SU-DHL-6 (cell line): ENCODE measurements around the gene HS6ST3.

Source experiments
- H2AFZ ChIP-seq: fragments of 200-600 bp; sonication (generic); 2 replicates; pipeline ENCODE4 v1.6.1; 2014; ENCODE audit warnings: low read depth, mild to moderate bottlenecking, moderate library complexity, mixed read lengths, antibody characterized with exemption, low read length; ENCODE audit not compliant: severe bottlenecking
- H3F3A ChIP-seq: fragments of 200-600 bp; shearing (Covaris generic); 2 replicates; pipeline ENCODE4 v1.6.0; 2016; ENCODE audit warnings: antibody characterized with exemption, mild to moderate bottlenecking; ENCODE audit not compliant: insufficient read depth
- H3K27ac ChIP-seq: fragments of 200-600 bp; sonication (generic); 2 replicates; pipeline ENCODE4 v1.5.1; 2016; ENCODE audit warnings: low read depth, mild to moderate bottlenecking, low read length, moderate library complexity, mixed read lengths
- H3K27me3 ChIP-seq: fragments of 200-600 bp; sonication (generic), shearing (Covaris generic); 2 replicates; pipeline ENCODE4 v1.6.0; 2014; ENCODE audit warnings: mild to moderate bottlenecking, low read length
- H3K36me3 ChIP-seq: fragments of 200-600 bp; sonication (generic); 2 replicates; pipeline ENCODE4 v1.6.1; 2014; ENCODE audit warnings: mild to moderate bottlenecking, low read length, mixed read lengths
- H3K4me2 ChIP-seq: fragments of 300-600, 200-600 bp; shearing (Covaris generic), sonication (generic); 2 replicates; pipeline ENCODE4 v1.6.0; 2014; ENCODE audit warnings: low read length, low read depth, mild to moderate bottlenecking; ENCODE audit not compliant: poor library complexity, severe bottlenecking
- H3K4me3 ChIP-seq: fragments of 200-600 bp; sonication (generic); 2 replicates; pipeline ENCODE4 v1.5.1; 2014; ENCODE audit warnings: antibody characterized with exemption, low read length, mild to moderate bottlenecking, mixed read lengths; ENCODE audit not compliant: insufficient read depth, poor library complexity, severe bottlenecking
- H3K79me2 ChIP-seq: fragments of 200-600 bp; sonication (generic); 2 replicates; pipeline ENCODE4 v1.6.1; 2014; ENCODE audit warnings: mild to moderate bottlenecking, low read length, moderate library complexity; ENCODE audit not compliant: insufficient read depth
- H3K9ac ChIP-seq: fragments of 200-600 bp; sonication (generic); 2 replicates; pipeline ENCODE4 v1.7.0; 2014; ENCODE audit warnings: mild to moderate bottlenecking, low read length
- H3K9me2 ChIP-seq: fragments of 200-600 bp; sonication (generic); replicated peaks from 2 replicates; pipeline ENCODE4 v1.6.1; 2014; ENCODE audit warnings: low read length; ENCODE audit not compliant: insufficient read depth
- H3K9me3 ChIP-seq: fragments of 200-600 bp; sonication (generic); 2 replicates; pipeline ENCODE4 v1.6.1; 2014; ENCODE audit warnings: low read length, mixed read lengths; ENCODE audit not compliant: insufficient read depth
- H4K20me1 ChIP-seq: fragments of 200-600 bp; sonication (generic); 2 replicates; pipeline ENCODE4 v1.6.1; 2014; ENCODE audit warnings: low read depth, mild to moderate bottlenecking, antibody characterized with exemption, low read length, moderate library complexity, mixed read lengths
- CTCF ChIP-seq: fragments of 200-600 bp; sonication (generic); IDR thresholded peaks from one replicate; pipeline ENCODE4 v1.5.1; 2017; ENCODE audit warnings: antibody characterized with exemption, mild to moderate bottlenecking, low read length, moderate library complexity; ENCODE audit not compliant: insufficient read depth, poor library complexity, severe bottlenecking
- EZH2phosphoT487 ChIP-seq: fragments of 200-600 bp; sonication (generic), shearing (Covaris generic); conservative IDR thresholded peaks from 2 replicates; pipeline ENCODE4 v1.6.1; 2018; ENCODE audit warnings: mild to moderate bottlenecking, antibody characterized with exemption, low read length, moderate library complexity, mixed read lengths

HS6ST3 gene

GRCh38 chr13:96825653-96826052 is 735.7 kb downstream of the HS6ST3 start:
- Histone ChIP-seq H3K27ac (no peak overlapping the region), H3K79me2 (no peaks in the 10 kb centered on the region), H3K9me3 (no peaks in the 10 kb centered on the region), H3F3A (no peaks in the 10 kb centered on the region), H3K4me3 (no peak overlapping the region), H3K27me3 (no peaks in the 10 kb centered on the region), H3K9me2 (no peaks in the 10 kb centered on the region), H3K36me3 (no peaks in the 10 kb centered on the region), H3K9ac (no peak overlapping the region), H2AFZ (no peak overlapping the region), H4K20me1 (no peaks in the 10 kb centered on the region), H3K4me2 (no peak overlapping the region)
- no peak for TF ChIP-seq EZH2phosphoT487
- TF ChIP-seq CTCF = no peak

GRCh38 chr13:96834626-96835025 is 744.7 kb downstream of the HS6ST3 start:
- H3K4me2 ChIP-seq = no peak overlapping the region
- no peak for TF ChIP-seq EZH2phosphoT487
- no peak for TF ChIP-seq CTCF
- no peaks in the 10 kb centered on the region for H3K27me3 ChIP-seq
- no peaks in the 10 kb centered on the region for H3F3A ChIP-seq
- no peak overlapping the region for H3K27ac ChIP-seq
- H3K79me2 ChIP-seq = no peaks in the 10 kb centered on the region
- H3K9me3 ChIP-seq = no peaks in the 10 kb centered on the region
- no peaks in the 10 kb centered on the region for H4K20me1 ChIP-seq
- H3K36me3 ChIP-seq = no peaks in the 10 kb centered on the region
- H3K4me3 ChIP-seq = no peak overlapping the region
- H3K9ac ChIP-seq = no peak overlapping the region
- no peak overlapping the region for H2AFZ ChIP-seq
- H3K9me2 ChIP-seq = no peaks in the 10 kb centered on the region

GRCh38 chr13:96835546-96835945 is 745.6 kb downstream of the HS6ST3 start:
- no peak overlapping the region for H3K4me2 ChIP-seq
- H3K36me3 ChIP-seq = no peaks in the 10 kb centered on the region
- H3K27me3 ChIP-seq = no peaks in the 10 kb centered on the region
- H3K9ac ChIP-seq = no peak overlapping the region
- no peak overlapping the region for H3K4me3 ChIP-seq
- no peaks in the 10 kb centered on the region for H4K20me1 ChIP-seq
- H3K9me2 ChIP-seq = no peaks in the 10 kb centered on the region
- H3K27ac ChIP-seq = no peak overlapping the region
- no peak overlapping the region for H2AFZ ChIP-seq
- TF ChIP-seq EZH2phosphoT487 (no peak), CTCF (no peak)
- no peaks in the 10 kb centered on the region for H3F3A ChIP-seq
- H3K79me2 ChIP-seq = no peaks in the 10 kb centered on the region
- no peaks in the 10 kb centered on the region for H3K9me3 ChIP-seq

- TF ChIP-seq EZH2phosphoT487 = no peak
- TF ChIP-seq CTCF = no peak
- Histone ChIP-seq H3F3A (no peaks in the 10 kb centered on the region), H3K79me2 (no peaks in the 10 kb centered on the region), H3K9me3 (no peaks in the 10 kb centered on the region), H3K4me3 (no peak overlapping the region), H3K36me3 (no peaks in the 10 kb centered on the region), H3K4me2 (no peak overlapping the region), H2AFZ (no peak overlapping the region), H3K27ac (no peak overlapping the region), H4K20me1 (no peaks in the 10 kb centered on the region), H3K9me2 (no peaks in the 10 kb centered on the region), H3K27me3 (no peaks in the 10 kb centered on the region), H3K9ac (no peak overlapping the region)
Observed at GRCh38 chr13:96836733-96837132, 746.8 kb downstream of the HS6ST3 start.
